ENCODE data around the gene ATAD3C. TPM values are rescaled to one million over a fixed set of nuclear protein-coding genes. Genes with fewer than 3 reads are reported as not detected.

ATAD3C gene
- total RNA-seq, 4 donors from 2014 or later: 0.47 to 1.1 (median 0.94) TPM; not detected in 1

DNA sequence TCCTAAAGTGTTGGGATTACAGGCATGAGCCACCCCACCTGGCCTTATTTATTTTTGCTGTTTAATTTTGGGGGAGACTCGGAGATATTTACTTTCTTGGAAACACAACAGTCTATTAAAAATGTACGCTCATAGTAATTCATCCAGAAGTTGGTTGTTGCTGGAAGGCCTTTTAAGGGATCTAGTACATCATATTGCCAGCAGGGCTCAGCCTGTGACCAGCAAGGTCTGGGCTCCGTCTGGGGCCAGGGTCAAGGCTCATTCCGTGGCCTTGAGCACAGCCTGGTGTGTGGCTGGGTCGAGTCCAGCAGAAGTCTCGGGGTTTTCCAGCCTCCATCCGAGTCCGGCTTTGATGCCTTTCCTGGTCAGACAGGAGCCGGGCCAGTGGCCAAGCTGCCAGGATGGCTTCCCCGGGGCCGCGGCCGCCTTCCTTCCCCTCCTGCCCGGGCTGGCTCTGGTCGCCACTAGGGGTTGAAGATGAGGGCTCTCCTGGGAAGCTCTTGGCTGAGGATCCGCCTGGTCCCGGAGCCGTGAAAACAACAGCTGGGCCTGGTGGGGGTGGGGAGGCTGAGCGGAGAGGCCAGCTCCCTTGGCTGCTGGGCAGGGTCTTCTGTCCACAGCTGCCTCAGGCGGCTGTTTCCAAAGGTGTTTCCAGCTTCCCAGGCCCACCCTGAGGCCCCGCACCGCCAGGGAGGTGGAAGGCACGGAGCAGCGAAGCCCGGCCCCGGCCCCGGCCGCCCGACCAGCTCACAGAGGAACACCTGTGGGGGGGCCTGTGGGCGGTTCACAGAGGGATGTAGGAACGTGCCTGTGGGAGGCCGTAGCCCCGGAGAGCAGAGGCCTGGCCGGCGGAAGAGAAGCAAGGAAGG is 19.1 kb upstream of the ATAD3C start:
- Histone ChIP-seq H3K4me1 (peaks cover 0 to 94% (median 57%) of the 10 kb centered on the region in 3 donors), H3K27ac (peak overlapping the region; percentile 79 to 97 (median 94)), H3K27me3 (no peaks in the 10 kb centered on the region), H3K9me3 (no peaks in the 10 kb centered on the region), H3K4me3 (peak overlapping the region in 1 of 2 donors; percentile 32), H3K36me3 (no peaks in the 10 kb centered on the region)
- 6% methylated on average over 9 of the region's 35 CpGs; no CpG with 5 or more reads in 1 of the 2 donors for WGBS, 2 donors (ENCODE audit: low coverage in 1 of 2)
- peak; percentile 62 for ATAC-seq
- TF ChIP-seq POLR2A (IDR thresholded peaks at IDR 0.05) (no peak), CTCF (IDR thresholded peaks at IDR 0.05) (peak in 3 of 4 experiments; percentile 37 to 57 (median 45)), POLR2AphosphoS5 (IDR thresholded peaks at IDR 0.05) (peak; percentile 66), EP300 (IDR thresholded peaks at IDR 0.05) (no peak)

GRCh38 chr1:1430992-1431844 is 18.3 kb upstream of the ATAD3C start:
- TF ChIP-seq CTCF (IDR thresholded peaks at IDR 0.05): no peak
- no peak for TF ChIP-seq POLR2AphosphoS5 (IDR thresholded peaks at IDR 0.05)
- no peak for TF ChIP-seq EP300 (IDR thresholded peaks at IDR 0.05)
- no peak for TF ChIP-seq POLR2A (IDR thresholded peaks at IDR 0.05)
- H3K4me3 ChIP-seq: peak overlapping the region in 1 of 2 donors; percentile 32
- WGBS, 2 donors (ENCODE audit: low coverage in 1 of 2): no CpG with 5 or more reads among the region's 18 CpGs
- ATAC-seq: no peak
- no peaks in the 10 kb centered on the region for H3K36me3 ChIP-seq
- H3K27me3 ChIP-seq: no peaks in the 10 kb centered on the region
- H3K9me3 ChIP-seq: no peaks in the 10 kb centered on the region
- peaks cover 0 to 98% (median 61%) of the 10 kb centered on the region in 3 donors for H3K4me1 ChIP-seq
- H3K27ac ChIP-seq: peak overlapping the region; percentile 79 to 97 (median 94)

DNA sequence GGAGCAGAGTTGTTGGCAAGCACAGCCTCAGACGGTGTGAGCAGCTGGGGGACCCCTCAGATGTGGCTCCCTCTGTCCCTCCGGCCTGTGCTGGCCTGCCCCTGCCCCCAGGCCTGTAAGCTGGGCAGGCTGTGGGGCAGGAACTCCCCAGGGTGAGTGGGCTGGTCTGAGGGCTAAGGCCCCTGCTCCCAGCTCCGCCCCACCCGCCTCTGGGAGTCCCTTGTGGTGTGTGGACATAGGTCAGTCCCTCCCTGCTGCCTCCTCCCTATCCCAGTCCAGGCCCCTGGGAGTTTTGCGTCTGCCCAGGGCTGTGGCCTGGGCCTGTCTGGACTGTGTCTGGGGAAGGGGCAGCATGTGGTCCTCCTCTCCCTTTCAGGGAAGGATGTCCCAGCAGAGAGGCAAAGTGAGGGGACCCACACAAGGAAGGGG is 17.6 kb upstream of the ATAD3C start:
- H3K4me1 ChIP-seq: peaks cover 0 to 98% (median 66%) of the 10 kb centered on the region in 3 donors
- WGBS, 2 donors (ENCODE audit: low coverage in 1 of 2): no CpG with 5 or more reads among the region's 5 CpGs
- peak overlapping the region; percentile 79 to 97 (median 94) for H3K27ac ChIP-seq
- H3K27me3 ChIP-seq: no peaks in the 10 kb centered on the region
- no peaks in the 10 kb centered on the region for H3K9me3 ChIP-seq
- ATAC-seq: peak; percentile 21
- no peak overlapping the region for H3K4me3 ChIP-seq
- peak in 1 of 2 donors; percentile 9 for TF ChIP-seq POLR2A (IDR thresholded peaks at IDR 0.05)
- TF ChIP-seq EP300 (IDR thresholded peaks at IDR 0.05): no peak
- no peaks in the 10 kb centered on the region for H3K36me3 ChIP-seq

GRCh38 chr1:1432274-1432950 is 17.1 kb upstream of the ATAD3C start:
- Histone ChIP-seq H3K36me3 (no peaks in the 10 kb centered on the region), H3K27me3 (no peaks in the 10 kb centered on the region), H3K4me3 (peak overlapping the region in 1 of 2 donors; percentile 71), H3K9me3 (no peaks in the 10 kb centered on the region), H3K4me1 (peaks cover 0 to 98% (median 70%) of the 10 kb centered on the region in 3 donors), H3K27ac (peak overlapping the region; percentile 79 to 97 (median 94))
- TF ChIP-seq POLR2A (IDR thresholded peaks at IDR 0.05) (no peak), CTCF (IDR thresholded peaks at IDR 0.05) (no peak), POLR2AphosphoS5 (IDR thresholded peaks at IDR 0.05) (no peak), EP300 (IDR thresholded peaks at IDR 0.05) (no peak)
- ATAC-seq: no peak
- WGBS, 2 donors (ENCODE audit: low coverage in 1 of 2): 46 to 67% methylated on average over 7 to 9 of the region's 28 CpGs

Data from gastroesophageal sphincter (tissue), 4 donors.